ENCODE results near the gene TBL1XR1. TPM values are rescaled to one million over a fixed set of nuclear protein-coding genes. Genes with fewer than 3 reads are reported as not detected.

Gene TBL1XR1
- total RNA-seq, 1 donor from 2014 or later = 275 TPM

DNA sequence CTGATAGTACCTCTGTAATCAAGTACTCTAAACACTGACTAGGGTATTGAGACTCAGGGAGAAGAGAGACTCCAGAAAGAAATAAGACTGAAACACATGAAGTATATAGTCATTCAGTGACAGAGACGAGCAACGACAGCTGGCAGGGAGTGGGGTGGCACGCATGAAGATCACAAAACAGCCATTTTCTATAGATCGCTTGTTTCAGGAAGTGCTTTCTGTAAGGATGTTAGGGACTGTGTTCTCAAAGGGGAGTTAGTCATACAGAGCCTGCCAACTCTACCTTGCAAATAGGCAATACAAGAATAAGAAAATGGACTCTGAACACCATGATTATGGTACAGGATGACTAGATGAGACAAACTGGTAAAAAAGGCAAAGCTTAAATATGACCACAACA is 139.5 kb downstream of the TBL1XR1 start:
- Histone ChIP-seq H3K4me2 (no peak overlapping the region), H3K4me3 (no peak overlapping the region), H3F3A (ENCODE audit: low read depth) (no peaks in the 10 kb centered on the region), H3K9me3 (ENCODE audit: low read depth) (no peaks in the 10 kb centered on the region), H3K27me3 (no peaks in the 10 kb centered on the region), H3K9ac (no peak overlapping the region), H4K20me1 (ENCODE audit: low read depth) (peaks cover 62% of the 10 kb centered on the region), H3K27ac (no peak overlapping the region), H3K4me1 (peaks cover 20% of the 10 kb centered on the region), H3K36me3 (no peaks in the 10 kb centered on the region), H3K79me2 (ENCODE audit: low read depth) (peaks cover 100% of the 10 kb centered on the region), H2AFZ (replicated peaks) (no peak overlapping the region)
- Mint-ChIP-seq H3K27me3 (ENCODE audit: insufficient read depth, low read depth) (no peaks in the 10 kb centered on the region), H3K27ac (no peak overlapping the region), H3K4me3 (no peak overlapping the region), H3K36me3 (peaks cover 16% of the 10 kb centered on the region), H3K4me1 (peaks cover 8% of the 10 kb centered on the region), H3K9me3 (no peaks in the 10 kb centered on the region)
- TF ChIP-seq, protein P1, sequence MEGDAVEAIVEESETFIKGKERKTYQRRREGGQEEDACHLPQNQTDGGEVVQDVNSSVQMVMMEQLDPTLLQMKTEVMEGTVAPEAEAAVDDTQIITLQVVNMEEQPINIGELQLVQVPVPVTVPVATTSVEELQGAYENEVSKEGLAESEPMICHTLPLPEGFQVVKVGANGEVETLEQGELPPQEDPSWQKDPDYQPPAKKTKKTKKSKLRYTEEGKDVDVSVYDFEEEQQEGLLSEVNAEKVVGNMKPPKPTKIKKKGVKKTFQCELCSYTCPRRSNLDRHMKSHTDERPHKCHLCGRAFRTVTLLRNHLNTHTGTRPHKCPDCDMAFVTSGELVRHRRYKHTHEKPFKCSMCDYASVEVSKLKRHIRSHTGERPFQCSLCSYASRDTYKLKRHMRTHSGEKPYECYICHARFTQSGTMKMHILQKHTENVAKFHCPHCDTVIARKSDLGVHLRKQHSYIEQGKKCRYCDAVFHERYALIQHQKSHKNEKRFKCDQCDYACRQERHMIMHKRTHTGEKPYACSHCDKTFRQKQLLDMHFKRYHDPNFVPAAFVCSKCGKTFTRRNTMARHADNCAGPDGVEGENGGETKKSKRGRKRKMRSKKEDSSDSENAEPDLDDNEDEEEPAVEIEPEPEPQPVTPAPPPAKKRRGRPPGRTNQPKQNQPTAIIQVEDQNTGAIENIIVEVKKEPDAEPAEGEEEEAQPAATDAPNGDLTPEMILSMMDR (IDR thresholded peaks at IDR 0.05) = no peak
- no peak for TF ChIP-seq EZH2phosphoT487 (IDR thresholded peaks at IDR 0.05)
- no peak for TF ChIP-seq EZH2 (IDR thresholded peaks at IDR 0.05)
- no peak for DNase-seq (ENCODE audit: low spot score)

DNA sequence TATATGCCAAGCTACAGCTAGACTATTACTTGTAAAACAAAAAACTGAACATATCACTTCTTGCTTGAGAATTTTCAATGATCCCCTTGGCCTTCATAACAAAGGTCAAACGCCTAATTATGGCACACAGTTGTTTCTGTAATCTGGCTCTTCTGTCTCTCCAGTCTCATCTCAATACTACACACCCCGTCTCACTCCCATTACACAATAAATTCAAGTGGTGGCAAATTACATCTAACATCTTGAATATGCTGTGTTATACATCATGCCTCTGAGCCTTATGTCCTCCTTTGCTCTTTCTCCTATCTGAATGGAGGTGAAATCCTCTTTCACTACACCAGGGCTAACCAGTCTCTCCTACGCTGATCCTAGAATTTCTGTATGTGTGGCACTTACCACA is 140.4 kb downstream of the TBL1XR1 start:
- Histone ChIP-seq H3K79me2 (ENCODE audit: low read depth) (peaks cover 100% of the 10 kb centered on the region), H3K4me2 (no peak overlapping the region), H3K4me1 (peaks cover 20% of the 10 kb centered on the region), H3K27me3 (no peaks in the 10 kb centered on the region), H3K9me3 (ENCODE audit: low read depth) (no peaks in the 10 kb centered on the region), H2AFZ (replicated peaks) (no peak overlapping the region), H4K20me1 (ENCODE audit: low read depth) (peaks cover 57% of the 10 kb centered on the region), H3K9ac (no peak overlapping the region), H3F3A (ENCODE audit: low read depth) (no peaks in the 10 kb centered on the region), H3K27ac (peak overlapping the region; percentile 1), H3K36me3 (no peaks in the 10 kb centered on the region), H3K4me3 (no peak overlapping the region)
- H3K27ac Mint-ChIP-seq = no peak overlapping the region
- H3K4me3 Mint-ChIP-seq = no peak overlapping the region
- DNase-seq (ENCODE audit: low spot score) = no peak
- H3K27me3 Mint-ChIP-seq (ENCODE audit: insufficient read depth, low read depth) = no peaks in the 10 kb centered on the region
- peaks cover 8% of the 10 kb centered on the region for H3K4me1 Mint-ChIP-seq
- TF ChIP-seq EZH2 (IDR thresholded peaks at IDR 0.05) = no peak
- no peak for TF ChIP-seq EZH2phosphoT487 (IDR thresholded peaks at IDR 0.05)
- TF ChIP-seq, protein P1 (IDR thresholded peaks at IDR 0.05) = no peak
- peaks cover 12% of the 10 kb centered on the region for H3K36me3 Mint-ChIP-seq
- H3K9me3 Mint-ChIP-seq = no peaks in the 10 kb centered on the region

DNA sequence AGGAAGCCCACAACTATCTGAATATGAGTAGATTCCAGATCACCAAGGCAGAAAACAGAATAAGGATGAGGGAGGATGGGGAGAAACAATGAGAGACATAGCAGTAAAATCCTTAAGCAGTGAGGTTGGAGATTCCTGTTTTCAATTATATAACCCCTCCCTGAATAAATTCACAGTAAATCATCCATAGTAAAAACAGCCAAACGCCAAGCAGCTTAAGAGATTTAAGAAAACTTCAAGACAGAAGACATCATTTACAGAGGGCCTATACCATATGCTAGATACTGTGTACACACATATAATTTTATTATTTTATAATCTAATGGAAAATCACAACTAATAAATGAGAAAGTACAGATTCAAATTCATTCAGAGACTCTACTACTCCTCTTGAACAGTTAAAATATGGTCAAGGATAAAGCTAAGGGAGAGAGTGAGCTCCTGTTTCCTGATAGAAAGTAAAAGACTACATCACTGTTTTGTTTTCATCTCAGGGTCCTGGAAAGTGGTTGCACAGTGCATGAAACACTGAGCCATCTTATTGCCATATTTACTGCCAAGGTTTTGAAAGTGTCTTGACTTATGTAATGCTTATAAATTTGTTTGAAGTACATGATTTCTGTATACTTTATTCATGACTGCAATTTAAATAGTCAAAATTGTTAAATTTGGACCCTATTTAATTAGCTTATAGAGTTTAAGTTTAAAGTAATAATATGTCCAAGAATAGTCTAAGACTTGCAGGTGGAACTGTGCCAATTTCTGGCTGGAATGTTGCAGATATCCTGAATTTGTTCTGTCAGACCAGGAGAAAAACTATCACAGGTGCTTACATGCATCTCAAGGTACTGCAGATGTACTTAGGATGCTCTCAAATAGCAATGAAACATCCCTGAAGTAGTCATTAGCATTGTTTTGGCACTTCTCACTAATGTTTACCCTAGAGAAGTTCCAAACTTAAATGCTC is 141.4 kb downstream of the TBL1XR1 start:
- H3F3A ChIP-seq (ENCODE audit: low read depth) = no peaks in the 10 kb centered on the region
- peaks cover 20% of the 10 kb centered on the region for H3K4me1 ChIP-seq
- no peaks in the 10 kb centered on the region for H3K9me3 Mint-ChIP-seq
- TF ChIP-seq EZH2 (IDR thresholded peaks at IDR 0.05) (no peak), EZH2phosphoT487 (IDR thresholded peaks at IDR 0.05) (no peak)
- TF ChIP-seq, protein P1 (IDR thresholded peaks at IDR 0.05) = no peak
- no peaks in the 10 kb centered on the region for H3K27me3 Mint-ChIP-seq (ENCODE audit: insufficient read depth, low read depth)
- no peak overlapping the region for H3K4me2 ChIP-seq
- no peak overlapping the region for H2AFZ ChIP-seq (replicated peaks)
- H3K27ac ChIP-seq = no peak overlapping the region
- H3K27ac Mint-ChIP-seq = peak overlapping the region; percentile 5
- no peaks in the 10 kb centered on the region for H3K27me3 ChIP-seq
- no peak overlapping the region for H3K4me3 Mint-ChIP-seq
- H3K9me3 ChIP-seq (ENCODE audit: low read depth) = no peaks in the 10 kb centered on the region
- H3K79me2 ChIP-seq (ENCODE audit: low read depth) = peaks cover 98% of the 10 kb centered on the region
- no peak overlapping the region for H3K4me3 ChIP-seq
- no peak overlapping the region for H3K9ac ChIP-seq
- H3K36me3 Mint-ChIP-seq = peaks cover 10% of the 10 kb centered on the region
- H3K36me3 ChIP-seq = no peaks in the 10 kb centered on the region
- H3K4me1 Mint-ChIP-seq = peaks cover 12% of the 10 kb centered on the region
- H4K20me1 ChIP-seq (ENCODE audit: low read depth) = peaks cover 48% of the 10 kb centered on the region
- DNase-seq (ENCODE audit: low spot score) = no peak

All from neural progenitor cell (in vitro differentiated cells).